Gastroesophageal sphincter (tissue), 4 donors: Measurements from ENCODE around the gene CAMK2B. TPM values are rescaled to one million over a fixed set of nuclear protein-coding genes. Genes with fewer than 3 reads are reported as not detected.

Experiments used
- ATAC-seq: fragments of 150-250 bp; one replicate; pipeline ENCODE4 v1.9.1; 2016; ENCODE audit warnings: mild to moderate bottlenecking, moderate library complexity
- H3K27ac ChIP-seq, 4 donors: fragments of 200-600 bp; sonication (generic) in 3 of 4; 1 replicate in 3 of 4; 2 replicates in 1 of 4; pipeline ENCODE4 v1.5.1; 2016 to 2019
- H3K27me3 ChIP-seq: fragments of 200-600 bp; sonication (generic); one replicate; pipeline ENCODE4 v1.5.1; 2019
- H3K36me3 ChIP-seq, 2 donors: fragments of 200-600 bp; sonication (generic); one replicate each; pipeline ENCODE4 v1.5.1; 2019; ENCODE audit warnings: control low read depth in 1 of 2
- H3K4me1 ChIP-seq, 3 donors: fragments of 200-600 bp; sonication (generic); 1 replicate in 2 of 3; 2 replicates in 1 of 3; pipeline ENCODE4 v1.5.1; 2016 to 2019; ENCODE audit warnings: control low read depth in 2 of 3
- H3K4me3 ChIP-seq, 2 donors: fragments of 200-600 bp; sonication (generic); one replicate each; pipeline ENCODE4 v1.5.1; 2019; ENCODE audit warnings: mild to moderate bottlenecking in 1 of 2, moderate library complexity in 1 of 2
- H3K9me3 ChIP-seq, 3 donors: fragments of 200-600 bp; sonication (generic); one replicate each; pipeline ENCODE4 v1.5.1; 2017 to 2019; ENCODE audit warnings: control low read depth in 2 of 3
- CTCF ChIP-seq, 4 experiments: fragments of 200-600 bp in 2 of 4; fragments of 450-650 bp in 2 of 4; sonication (generic) in 1 of 4; IDR thresholded peaks; one replicate each; pipeline ENCODE4 v1.5.1; 2017 to 2019; ENCODE audit warnings: antibody characterized with exemption in 4 of 4, mild to moderate bottlenecking in 2 of 4, moderate library complexity in 2 of 4
- EP300 ChIP-seq: sonication (generic); formaldehyde crosslinking; IDR thresholded peaks from one replicate; pipeline ENCODE4 v1.6.1; 2017; ENCODE audit warnings: antibody characterized with exemption, mild to moderate bottlenecking
- POLR2A ChIP-seq, 2 donors: fragments of 450-650 bp; IDR thresholded peaks; one replicate each; pipeline ENCODE4 v1.6.1; 2017; ENCODE audit warnings: antibody characterized with exemption in 2 of 2, mild to moderate bottlenecking in 2 of 2, moderate library complexity in 1 of 2
- POLR2AphosphoS5 ChIP-seq: sonication (generic); formaldehyde crosslinking; IDR thresholded peaks from one replicate; pipeline ENCODE4 v1.6.1; 2017; ENCODE audit warnings: antibody characterized with exemption
- WGBS, 2 donors: methylation state at CpG; one replicate each; pipeline ENCODE4 v1.1.5; 2018; ENCODE audit warnings: low coverage in 1 of 2; 5-methylcytosine and 5-hydroxymethylcytosine counted together
- total RNA-seq, 4 donors: library from RNA; depleted of rRNA; stranded (reverse); fragments of >200 nt; gene quantifications; one replicate each; pipeline ENCODE4 v1.1.0, GENCODE V29; 2016

Gene CAMK2B
- total RNA-seq, 4 donors from 2014 or later = 0.27 to 1.5 (median 0.81) TPM

GRCh38 chr7:44268671-44269070 is 56.7 kb downstream of the CAMK2B start:
- peaks cover 18% of the 10 kb centered on the region for H3K27me3 ChIP-seq
- WGBS, 2 donors = 100% methylated on average over 1 of the region's 5 CpGs; no CpG with 5 or more reads in 1 of the 2 donors
- no peaks in the 10 kb centered on the region for H3K4me1 ChIP-seq
- H3K36me3 ChIP-seq = no peaks in the 10 kb centered on the region
- no peak overlapping the region for H3K27ac ChIP-seq
- ATAC-seq = no peak
- H3K9me3 ChIP-seq = no peaks in the 10 kb centered on the region
- no peak overlapping the region for H3K4me3 ChIP-seq
- TF ChIP-seq EP300 (no peak), POLR2A (IDR thresholded peaks at IDR 0.05) (no peak), POLR2AphosphoS5 (no peak), CTCF (IDR thresholded peaks at IDR 0.05) (no peak)

- peaks cover 18% of the 10 kb centered on the region for H3K27me3 ChIP-seq
- H3K4me3 ChIP-seq = no peak overlapping the region
- no peak overlapping the region for H3K27ac ChIP-seq
- no peaks in the 10 kb centered on the region for H3K9me3 ChIP-seq
- no peak for ATAC-seq
- no peaks in the 10 kb centered on the region for H3K4me1 ChIP-seq
- H3K36me3 ChIP-seq = no peaks in the 10 kb centered on the region
- WGBS, 2 donors = 68 to 71% methylated on average over 4 to 8 of the region's 21 CpGs
- no peak for TF ChIP-seq EP300
- no peak for TF ChIP-seq POLR2A (IDR thresholded peaks at IDR 0.05)
Observed at GRCh38 chr7:44267719-44268421, 57.5 kb downstream of the CAMK2B start.

- Histone ChIP-seq H3K36me3 (no peaks in the 10 kb centered on the region), H3K4me3 (no peak overlapping the region), H3K27ac (no peak overlapping the region), H3K27me3 (peaks cover 18% of the 10 kb centered on the region), H3K4me1 (no peaks in the 10 kb centered on the region), H3K9me3 (no peaks in the 10 kb centered on the region)
- ATAC-seq = no peak
- no peak for TF ChIP-seq POLR2A (IDR thresholded peaks at IDR 0.05)
- no peak for TF ChIP-seq CTCF (IDR thresholded peaks at IDR 0.05)
- TF ChIP-seq EP300 = no peak
- TF ChIP-seq POLR2AphosphoS5 = no peak
- 94 to 95% methylated on average over 3 of the region's 3 CpGs for WGBS, 2 donors
Observed at GRCh38 chr7:44267178-44267577, 58.2 kb downstream of the CAMK2B start.

- no peak for ATAC-seq
- WGBS, 2 donors = no CpG with 5 or more reads among the region's 8 CpGs
- Histone ChIP-seq H3K9me3 (no peaks in the 10 kb centered on the region), H3K36me3 (no peaks in the 10 kb centered on the region), H3K4me3 (no peak overlapping the region), H3K27me3 (peaks cover 18% of the 10 kb centered on the region), H3K27ac (no peak overlapping the region), H3K4me1 (no peaks in the 10 kb centered on the region)
- TF ChIP-seq EP300 (no peak), CTCF (IDR thresholded peaks at IDR 0.05) (no peak), POLR2A (IDR thresholded peaks at IDR 0.05) (no peak), POLR2AphosphoS5 (no peak)
Observed at GRCh38 chr7:44266526-44266925, 58.9 kb downstream of the CAMK2B start.

GRCh38 chr7:44265728-44266127 is 59.7 kb downstream of the CAMK2B start:
- Histone ChIP-seq H3K27me3 (peaks cover 18% of the 10 kb centered on the region), H3K27ac (no peak overlapping the region), H3K4me3 (no peak overlapping the region), H3K9me3 (no peaks in the 10 kb centered on the region), H3K4me1 (peaks cover 0 to 2% (median 0%) of the 10 kb centered on the region in 3 donors), H3K36me3 (no peaks in the 10 kb centered on the region)
- 78 to 79% methylated on average over 8 of the region's 8 CpGs for WGBS, 2 donors
- no peak for ATAC-seq
- TF ChIP-seq POLR2A (IDR thresholded peaks at IDR 0.05) = no peak
- TF ChIP-seq EP300 = no peak

- no peaks in the 10 kb centered on the region for H3K36me3 ChIP-seq
- peaks cover 14% of the 10 kb centered on the region for H3K27me3 ChIP-seq
- no peaks in the 10 kb centered on the region for H3K9me3 ChIP-seq
- 100% methylated on average over 1 of the region's 11 CpGs; no CpG with 5 or more reads in 1 of the 2 donors for WGBS, 2 donors
- peaks cover 0 to 16% (median 11%) of the 10 kb centered on the region in 3 donors for H3K4me1 ChIP-seq
- ATAC-seq = no peak
- H3K4me3 ChIP-seq = no peak overlapping the region
- no peak overlapping the region for H3K27ac ChIP-seq
- no peak for TF ChIP-seq POLR2A (IDR thresholded peaks at IDR 0.05)
- no peak for TF ChIP-seq POLR2AphosphoS5
- no peak for TF ChIP-seq EP300
- TF ChIP-seq CTCF (IDR thresholded peaks at IDR 0.05) = no peak
Observed at GRCh38 chr7:44264221-44264931, 61.0 kb downstream of the CAMK2B start.
